PFSK-1 (cell line): ENCODE results near the gene NLK.

Experiments
- POLR2AphosphoS5 ChIP-seq: IDR thresholded peaks from 2 replicates; pipeline ENCODE4 v1.6.1; 2012; ENCODE audit warnings: low read depth, mild to moderate bottlenecking, control low read depth, low read length, moderate library complexity
- REST ChIP-seq, 2 experiments: IDR thresholded peaks; 2 replicates each; pipeline versions ENCODE4 v1.6.1 to v1.8.0; 2011 to 2012; ENCODE audit warnings: low read depth in 2 of 2, low read length in 2 of 2, control low read depth in 1 of 2, inconsistent platforms in 1 of 2, mild to moderate bottlenecking in 1 of 2, moderate library complexity in 1 of 2; ENCODE audit not compliant: insufficient read depth in 1 of 2
- SIN3A ChIP-seq: IDR thresholded peaks from 2 replicates; pipeline ENCODE4 v1.6.1; 2012; ENCODE audit warnings: mild to moderate bottlenecking, low read length, moderate library complexity, borderline replicate concordance; ENCODE audit not compliant: insufficient read depth

- TF ChIP-seq POLR2AphosphoS5 (no peak), SIN3A (no peak), REST (IDR thresholded peaks at IDR 0.05; ENCODE audit: insufficient read depth in 1 of 2, low read depth in 2 of 2, low read length in 2 of 2) (no peak)
Measured at GRCh38 chr17:28169621-28170349, 127.3 kb downstream of the NLK start.
